Measurements from ENCODE around the gene RPP40.
"Not testable (repeated sequence)": the region's sequence is repeated elsewhere in the genome, so short reads cannot be mapped to it uniquely, and the experiment has no call there.

RPP40 gene

DNA sequence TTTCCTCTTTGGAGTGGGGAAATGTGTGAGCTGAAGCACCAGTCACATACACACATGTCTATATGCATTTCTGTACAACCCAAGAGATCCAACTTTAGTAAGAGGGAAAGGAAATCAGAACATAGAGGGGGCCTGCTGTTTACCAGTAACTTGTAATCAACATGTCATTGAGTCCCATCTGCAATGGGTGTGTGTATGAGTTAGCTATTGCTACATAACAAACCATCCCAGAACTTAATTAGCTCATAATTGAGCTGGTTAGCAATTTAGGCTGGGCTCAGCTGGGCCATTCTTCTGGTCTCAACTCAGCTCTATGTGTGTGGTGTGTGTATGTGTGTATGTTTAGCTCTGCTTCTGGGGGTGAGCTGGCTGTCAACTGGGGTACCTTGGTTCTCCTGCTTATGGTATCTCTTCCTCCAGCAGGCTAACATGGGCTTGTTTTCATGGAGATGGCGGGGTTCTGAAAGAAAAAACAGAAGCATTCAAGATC lies 10.3 kb upstream of the RPP40 start:
- DNase-seq (ENCODE audit: low read depth, low spot score): no peak

DNA sequence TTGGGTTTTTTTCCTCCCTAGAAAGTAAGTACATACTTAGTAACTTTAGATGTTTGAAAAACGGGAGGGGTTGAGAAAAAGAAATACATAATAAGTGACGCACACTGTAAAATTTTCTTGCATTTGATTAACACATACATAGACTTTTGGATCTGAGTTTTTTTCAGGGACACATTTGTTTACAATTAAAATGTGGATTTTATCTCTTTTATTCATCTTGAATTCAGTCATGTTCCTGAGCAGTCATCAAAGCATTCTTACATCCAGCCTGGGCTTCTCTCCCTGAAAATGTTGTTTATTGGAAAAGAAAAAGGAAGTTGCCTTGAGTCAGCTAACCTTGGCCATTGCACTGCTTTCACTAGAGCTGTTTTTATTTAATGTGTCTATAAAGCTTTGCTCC lies 8.7 kb upstream of the RPP40 start:
- no peak for DNase-seq (ENCODE audit: low read depth, low spot score)

DNA sequence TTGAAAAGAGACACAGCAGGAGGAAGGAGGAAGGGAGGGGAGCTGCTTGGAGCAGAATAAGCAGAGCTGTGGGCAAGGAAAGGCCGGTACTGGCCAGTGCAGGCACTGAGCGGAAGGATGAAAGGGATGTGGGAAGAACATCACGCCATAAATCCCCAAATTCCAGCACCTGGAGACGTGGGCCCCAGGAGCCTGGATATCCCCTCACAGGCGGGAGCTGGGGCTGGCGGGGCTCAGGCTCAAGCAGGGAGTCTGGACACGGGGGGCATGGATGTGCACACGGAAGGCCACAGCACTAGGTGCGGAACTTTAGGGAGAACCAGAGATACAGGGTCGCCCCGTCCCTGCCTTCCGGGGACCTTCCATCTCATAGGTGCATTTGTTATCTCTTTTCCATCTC lies 7.5 kb upstream of the RPP40 start:
- DNase-seq (ENCODE audit: low read depth, low spot score): no peak

DNA sequence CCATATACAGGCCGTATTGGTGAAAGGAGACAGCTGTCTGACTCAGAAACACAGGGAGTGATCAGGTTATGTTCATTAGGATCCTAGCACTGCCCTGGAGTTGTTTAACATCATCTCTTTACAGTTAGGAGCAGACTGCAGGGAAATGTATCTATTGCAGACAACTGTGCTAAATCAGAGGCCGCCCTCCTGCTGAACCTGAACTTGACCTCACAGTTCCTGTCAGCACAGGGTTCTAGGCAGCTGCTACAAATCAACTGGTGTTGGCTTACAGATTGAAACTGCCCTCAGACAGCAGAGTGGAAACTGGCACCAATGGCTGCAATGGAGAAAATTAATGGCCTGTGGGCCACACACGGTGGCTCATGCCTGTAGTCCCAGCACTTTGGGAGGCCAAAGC lies 3.7 kb upstream of the RPP40 start:
- no peak for DNase-seq (ENCODE audit: low read depth, low spot score)

DNA sequence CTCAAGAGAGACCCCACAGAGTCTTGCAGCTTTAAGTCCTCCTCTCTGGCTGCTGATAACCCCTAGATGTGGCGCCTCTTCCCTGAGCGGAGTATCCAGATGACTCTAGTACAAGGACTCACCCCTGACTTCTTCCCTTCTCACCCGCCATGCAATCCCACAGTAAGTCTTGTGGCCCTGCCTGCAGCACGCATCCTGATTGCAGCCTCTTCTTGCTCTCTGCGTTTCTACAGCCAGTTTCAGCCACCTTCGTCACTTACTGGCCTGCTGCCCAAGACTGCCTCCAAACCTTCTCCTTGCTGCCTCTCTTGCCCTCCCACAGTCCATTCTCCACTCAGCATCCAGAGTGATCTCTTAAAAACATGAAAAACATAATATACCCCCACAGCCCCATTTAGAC lies 2.4 kb upstream of the RPP40 start:
- no peak for DNase-seq (ENCODE audit: low read depth, low spot score)

DNA sequence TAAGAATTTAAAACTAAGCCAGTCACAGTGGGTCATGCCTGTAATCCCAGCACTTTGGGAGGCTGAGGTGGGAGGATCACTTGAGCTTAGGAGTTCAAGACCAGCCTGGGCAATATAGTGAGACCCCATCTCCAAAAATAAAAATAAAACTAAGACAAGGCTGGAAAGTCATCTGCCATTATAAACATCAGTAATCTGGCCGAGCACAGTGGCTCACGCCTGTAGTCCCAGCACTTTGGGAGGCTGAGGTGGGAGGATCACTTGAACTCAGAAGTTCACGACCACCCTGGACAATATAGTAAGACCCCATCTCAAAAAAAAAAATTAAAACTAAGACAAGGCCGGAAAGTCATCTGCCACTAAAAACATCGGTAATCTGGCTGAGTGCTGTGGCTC lies 1.2 kb upstream of the RPP40 start:
- DNase-seq (ENCODE audit: low read depth, low spot score): not testable (repeated sequence)

DNA sequence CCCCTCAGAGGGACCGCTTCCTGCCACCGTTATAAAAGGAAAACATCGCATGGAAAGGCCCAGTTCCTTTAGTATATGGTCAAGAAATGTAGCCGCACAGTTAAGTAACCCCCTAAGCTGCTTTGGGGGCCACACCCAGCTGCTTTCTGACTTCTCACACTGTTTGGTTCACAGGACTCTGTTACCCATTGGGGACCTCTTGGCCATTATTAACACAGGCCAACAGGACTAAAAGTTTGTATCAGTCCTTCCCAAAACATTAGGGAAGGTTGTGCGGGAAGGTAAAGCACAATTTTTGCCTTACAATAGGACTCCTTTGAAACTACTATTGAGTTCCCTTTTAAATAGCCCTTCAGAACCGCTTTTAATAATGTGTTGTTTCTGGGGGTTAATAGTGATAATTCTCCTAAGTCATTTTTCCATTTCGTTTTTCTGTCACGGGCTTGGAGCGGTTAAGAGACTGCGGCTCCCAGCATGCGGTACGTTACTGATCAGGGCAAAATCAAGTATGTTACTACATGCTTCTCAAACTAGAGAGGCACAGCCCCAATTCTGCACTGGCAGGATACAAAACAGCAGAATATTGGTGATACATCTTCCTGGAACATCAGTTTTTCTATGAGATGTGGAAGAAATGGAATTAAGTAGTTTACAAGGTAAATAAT lies 668 bp upstream of the RPP40 start:
- no peak for DNase-seq (ENCODE audit: low read depth, low spot score)

DNA sequence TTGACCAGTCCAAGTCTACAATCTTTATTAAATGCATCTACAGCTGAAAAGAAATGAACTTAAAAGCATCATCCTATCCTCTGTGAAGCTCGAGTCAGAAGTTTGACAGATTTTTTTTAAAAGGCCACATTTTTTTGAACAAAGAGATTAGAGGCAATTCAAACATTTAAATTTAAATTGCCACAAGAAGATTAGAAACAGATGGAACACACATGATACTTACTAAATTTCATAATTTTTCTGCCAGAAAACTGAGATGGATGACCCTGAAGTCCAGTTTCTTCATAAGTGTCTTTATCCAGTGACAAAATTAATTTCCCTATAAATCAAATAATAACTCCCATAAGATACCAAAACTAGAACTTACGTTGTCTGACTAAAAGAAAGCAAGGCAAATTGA lies 4.3 kb downstream of the RPP40 start:
- no peak for DNase-seq (ENCODE audit: low read depth, low spot score)

DNA sequence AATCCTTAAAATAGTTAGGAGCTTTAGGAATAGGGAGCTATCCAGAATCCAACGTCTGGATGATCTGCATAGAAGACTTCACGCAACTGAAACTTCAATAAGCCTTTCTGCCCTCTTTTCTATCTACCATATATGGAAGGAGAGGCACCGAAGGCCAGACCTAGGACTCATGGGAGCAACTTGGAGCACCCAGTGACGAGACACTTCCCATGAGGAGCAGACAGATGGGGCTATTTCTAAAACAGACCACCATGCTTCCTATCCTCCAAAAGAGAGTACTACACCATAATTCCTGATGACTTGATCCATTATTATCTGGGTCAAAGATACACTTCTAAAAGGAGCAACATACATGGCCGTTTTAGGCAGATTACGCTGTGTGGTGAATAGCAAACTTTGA lies 6.0 kb downstream of the RPP40 start:
- no peak for DNase-seq (ENCODE audit: low read depth, low spot score)

DNA sequence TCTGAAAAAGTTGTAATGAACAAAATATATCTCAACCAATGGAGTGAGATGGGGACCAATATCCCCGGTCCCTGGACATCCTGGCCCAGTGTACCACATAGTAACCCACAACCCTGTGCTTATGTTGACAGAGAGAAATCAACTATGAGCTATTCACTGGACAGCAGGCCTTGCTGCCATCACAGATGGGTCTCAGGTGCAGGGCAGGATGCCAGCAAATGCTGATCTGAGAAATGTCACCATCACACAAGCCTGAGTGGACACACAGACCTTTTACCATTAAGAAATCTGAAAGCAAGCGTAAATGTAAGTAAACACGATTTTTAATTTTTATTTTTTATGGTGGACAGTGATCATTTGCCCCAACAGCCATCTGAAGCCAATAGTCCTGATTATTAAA lies 9.1 kb downstream of the RPP40 start:
- no peak for DNase-seq (ENCODE audit: low read depth, low spot score)

DNA sequence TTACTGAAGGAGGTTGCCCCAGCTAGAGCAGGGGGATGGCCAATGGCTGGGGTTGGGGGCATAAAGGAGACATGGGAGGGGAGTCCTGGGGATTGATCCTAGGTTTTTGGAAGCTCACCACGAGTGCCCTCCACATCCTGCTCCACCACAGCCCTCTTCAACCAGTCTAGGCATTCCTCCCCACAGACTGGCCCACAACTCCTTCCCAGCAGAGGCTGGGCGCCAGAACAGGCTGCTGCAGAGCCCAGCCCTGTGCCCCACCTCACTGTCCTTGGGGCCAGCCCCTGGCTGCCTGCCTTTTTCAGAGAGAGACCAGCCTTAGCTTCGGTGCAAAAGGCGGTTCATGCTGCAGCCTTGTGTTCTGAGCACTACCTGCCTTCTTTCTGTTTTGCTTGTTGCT lies 16.4 kb downstream of the RPP40 start:
- no peak for DNase-seq (ENCODE audit: low read depth, low spot score)

DNA sequence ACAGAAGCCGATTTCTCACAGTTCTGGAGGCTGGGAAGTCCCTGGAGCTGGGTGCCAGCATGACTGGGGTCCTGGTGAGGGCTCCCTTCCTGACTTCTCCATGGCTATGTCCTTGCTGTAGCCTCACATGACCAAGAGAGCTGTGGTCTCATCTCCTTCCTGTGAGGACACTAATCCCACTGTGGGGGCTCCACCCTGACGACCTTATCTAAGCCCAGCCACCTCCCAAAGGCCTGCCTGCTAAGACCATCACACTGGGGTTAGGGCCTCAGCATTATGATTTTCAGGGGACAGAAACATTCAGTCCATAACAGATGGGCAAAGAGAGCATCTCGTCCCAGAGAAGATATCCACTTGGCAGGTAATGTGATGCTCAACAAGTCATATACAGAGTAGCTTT lies 16.8 kb downstream of the RPP40 start:
- DNase-seq (ENCODE audit: low read depth, low spot score): no peak

DNA sequence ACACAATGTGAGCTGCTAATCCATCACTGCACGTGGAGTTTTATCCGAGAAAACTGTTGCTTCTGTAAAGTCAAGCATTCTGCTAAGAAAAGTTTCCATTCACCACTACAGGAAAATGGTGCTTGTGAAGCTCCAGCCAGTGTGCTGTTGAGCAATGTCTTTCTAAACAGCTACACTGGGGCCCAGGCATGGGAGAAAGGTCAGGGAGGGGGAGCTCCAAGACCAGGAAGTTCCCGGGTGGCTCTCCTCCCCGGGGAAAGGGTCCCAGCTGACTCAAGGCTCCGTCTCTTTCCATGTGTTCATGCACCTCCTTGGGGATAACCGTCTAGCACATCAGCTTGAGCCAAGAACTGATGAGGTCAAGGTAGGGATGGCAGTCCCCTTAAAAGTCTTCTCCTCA lies 20.5 kb downstream of the RPP40 start:
- no peak for DNase-seq (ENCODE audit: low read depth, low spot score)

DNA sequence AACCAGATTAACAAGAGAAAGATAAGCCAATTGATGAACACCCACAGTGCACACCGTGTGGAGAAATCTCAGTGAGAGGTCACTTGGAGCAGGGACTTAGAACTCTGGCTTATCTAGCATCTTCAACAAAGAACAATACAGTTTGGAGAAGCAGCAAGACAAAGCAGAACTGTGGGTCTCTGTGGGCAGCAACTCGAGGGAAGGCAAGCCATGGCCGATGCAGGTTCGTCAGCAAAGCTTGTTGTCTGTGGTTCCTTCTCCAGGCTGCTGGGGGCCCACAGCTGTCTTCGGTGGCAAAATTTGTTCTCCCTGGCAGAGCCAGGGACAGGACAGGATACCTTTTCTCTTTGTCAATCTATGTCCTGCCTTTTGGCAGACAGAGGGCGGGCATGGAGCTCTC lies 22.1 kb downstream of the RPP40 start:
- DNase-seq (ENCODE audit: low read depth, low spot score): no peak

DNA sequence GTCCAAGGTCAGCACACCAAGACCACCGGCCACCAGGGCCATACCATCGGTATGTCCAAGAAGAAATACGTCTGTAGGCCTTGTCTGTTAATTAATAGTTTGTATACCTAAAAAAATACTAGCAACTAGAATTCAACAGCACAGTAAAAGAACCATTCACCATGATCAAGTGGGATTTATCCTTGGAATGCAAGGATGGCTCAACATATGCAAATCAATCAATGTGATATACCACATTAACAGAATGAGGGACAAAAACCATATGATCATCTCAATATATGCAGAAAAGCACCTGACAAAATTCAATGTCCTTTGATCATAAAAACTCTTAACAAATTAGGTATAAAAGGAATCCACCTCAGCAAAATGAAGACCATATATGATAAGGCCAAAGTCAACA lies 24.4 kb downstream of the RPP40 start:
- no peak for DNase-seq (ENCODE audit: low read depth, low spot score)

DNA sequence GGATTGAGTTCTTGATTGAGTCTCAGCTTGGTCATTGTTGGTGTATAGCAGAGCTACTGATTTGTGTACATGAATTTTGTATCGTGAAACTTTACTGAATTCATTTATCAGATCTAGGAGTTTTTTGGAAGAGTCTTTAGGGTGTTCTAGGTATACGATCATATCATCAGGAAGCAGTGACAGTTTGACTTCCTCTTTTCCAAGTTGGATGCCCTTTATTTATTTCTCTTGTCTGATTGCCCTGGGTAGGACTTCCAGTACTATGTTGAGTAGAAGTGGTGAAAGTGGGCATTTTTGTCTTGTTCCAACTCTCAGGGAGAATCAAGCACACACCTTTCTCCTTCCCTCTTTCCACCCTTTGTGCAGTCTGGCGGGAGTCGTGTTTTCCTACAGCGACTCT lies 26.4 kb downstream of the RPP40 start:
- no peak for DNase-seq (ENCODE audit: low read depth, low spot score)

DNA sequence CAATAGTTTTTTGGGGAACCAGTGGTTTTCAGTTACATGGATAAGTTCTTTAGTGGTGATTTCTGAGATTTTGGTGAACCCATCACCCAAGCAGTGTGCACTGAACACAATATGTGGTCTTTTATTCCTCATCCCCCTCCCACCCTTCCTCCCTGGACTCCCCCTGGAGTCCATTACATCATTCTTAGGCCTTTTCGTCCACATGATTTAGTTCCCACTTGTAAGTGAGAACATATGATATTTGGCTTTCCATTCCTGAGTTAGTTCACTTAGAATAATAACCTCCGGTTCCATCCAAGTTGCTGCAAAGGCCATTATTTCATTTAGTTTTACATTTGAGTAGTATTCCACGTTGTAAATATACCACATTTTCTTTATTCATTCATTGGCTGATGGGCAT lies 28.3 kb downstream of the RPP40 start:
- no peak for DNase-seq (ENCODE audit: low read depth, low spot score)

DNA sequence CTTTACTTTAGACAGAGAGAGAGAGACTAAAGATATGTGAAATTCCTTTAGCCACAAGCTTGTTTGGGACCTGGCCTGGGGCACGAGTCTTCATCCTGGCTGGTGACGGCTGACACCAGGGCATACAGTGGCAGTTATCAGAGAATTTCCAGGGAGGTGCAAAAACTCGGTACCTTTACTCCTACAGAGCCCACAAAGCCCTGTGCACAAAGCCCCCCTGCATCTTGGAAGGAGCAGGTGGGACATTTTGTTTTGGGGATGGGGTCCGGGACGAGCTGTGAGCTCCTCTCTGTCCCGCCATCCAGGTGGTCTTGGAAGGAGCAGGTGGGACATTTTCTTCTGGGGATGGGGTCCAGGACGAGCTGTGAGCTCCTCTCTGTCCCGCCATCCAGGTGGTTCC lies 28.9 kb downstream of the RPP40 start:
- DNase-seq (ENCODE audit: low read depth, low spot score): no peak

DNA sequence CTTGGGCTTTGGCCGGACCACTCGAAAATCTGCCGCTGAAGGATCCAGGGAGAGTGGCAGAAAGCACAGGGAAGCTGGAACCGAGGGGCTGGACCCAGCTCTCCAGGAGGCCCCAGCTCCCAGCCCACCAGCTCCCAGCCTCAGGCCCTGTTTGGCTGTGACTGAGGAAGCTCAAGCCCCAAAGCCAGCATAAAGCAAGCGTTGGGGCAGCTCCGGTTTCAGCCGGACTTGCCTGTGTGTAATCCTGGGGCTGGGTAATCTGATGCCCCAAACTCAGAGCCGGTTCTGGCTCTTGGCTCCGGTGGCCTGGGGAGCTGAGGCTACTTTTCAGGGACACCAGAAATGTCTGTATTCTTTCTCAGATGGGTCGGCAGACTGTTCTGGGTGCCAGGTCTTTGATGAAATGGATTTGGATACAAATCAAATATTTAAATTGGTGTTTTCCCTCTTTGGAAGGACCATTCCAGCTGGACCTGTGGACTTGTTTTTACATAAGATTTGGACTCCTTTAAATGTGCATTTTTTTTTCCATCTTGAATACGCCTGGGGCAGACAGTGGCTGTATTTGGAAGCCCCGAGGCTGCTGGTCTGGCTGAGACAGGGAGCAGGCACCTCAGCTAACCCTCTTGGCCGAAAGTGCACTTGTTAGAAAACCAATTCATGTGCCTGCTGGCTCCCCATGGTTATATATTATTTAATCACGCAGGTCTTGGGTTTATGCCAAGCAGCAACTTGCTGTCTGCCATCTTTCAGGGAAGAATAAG lies 29.7 kb downstream of the RPP40 start:
- DNase-seq (ENCODE audit: low read depth, low spot score): no peak

DNA sequence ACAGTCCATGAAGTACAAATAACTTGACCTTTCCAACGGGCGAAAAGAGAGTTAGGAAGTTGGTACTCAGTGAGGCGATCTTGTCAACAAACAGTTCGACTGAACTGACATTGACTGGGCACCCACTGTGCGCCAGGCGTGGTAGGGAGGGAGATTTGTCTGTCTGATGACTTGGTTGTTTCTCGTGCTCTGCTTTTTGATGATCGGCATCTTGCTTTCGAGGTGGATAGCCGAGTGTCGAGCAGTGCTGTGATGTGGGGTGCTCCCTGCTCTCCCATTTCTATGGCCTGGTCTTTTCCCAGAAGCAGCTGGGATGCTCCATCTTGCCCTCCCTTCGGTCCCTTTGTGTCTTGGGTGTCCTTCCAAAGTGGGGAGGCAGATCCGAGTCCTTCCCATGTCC lies 30.4 kb downstream of the RPP40 start:
- DNase-seq (ENCODE audit: low read depth, low spot score): no peak

DNA sequence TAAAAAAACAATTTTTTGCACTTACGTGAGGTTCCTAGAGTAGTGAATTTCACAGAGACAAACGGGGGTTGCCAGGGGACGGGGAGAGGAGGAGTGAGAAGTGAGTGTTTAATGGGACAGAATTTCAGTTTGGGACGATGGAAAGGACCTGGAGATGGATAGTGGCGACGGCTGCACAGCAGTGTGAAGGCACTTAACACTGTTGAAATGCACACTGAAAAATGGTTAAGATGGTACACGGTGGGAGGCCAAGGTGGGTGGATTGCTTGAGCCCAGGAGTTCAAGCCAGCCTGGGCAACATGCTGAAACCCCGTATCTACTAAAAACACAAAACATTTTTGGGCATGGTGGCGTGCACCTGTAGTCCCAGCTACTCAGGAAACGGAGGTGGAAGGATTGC lies 31.4 kb downstream of the RPP40 start:
- no peak for DNase-seq (ENCODE audit: low read depth, low spot score)

DNA sequence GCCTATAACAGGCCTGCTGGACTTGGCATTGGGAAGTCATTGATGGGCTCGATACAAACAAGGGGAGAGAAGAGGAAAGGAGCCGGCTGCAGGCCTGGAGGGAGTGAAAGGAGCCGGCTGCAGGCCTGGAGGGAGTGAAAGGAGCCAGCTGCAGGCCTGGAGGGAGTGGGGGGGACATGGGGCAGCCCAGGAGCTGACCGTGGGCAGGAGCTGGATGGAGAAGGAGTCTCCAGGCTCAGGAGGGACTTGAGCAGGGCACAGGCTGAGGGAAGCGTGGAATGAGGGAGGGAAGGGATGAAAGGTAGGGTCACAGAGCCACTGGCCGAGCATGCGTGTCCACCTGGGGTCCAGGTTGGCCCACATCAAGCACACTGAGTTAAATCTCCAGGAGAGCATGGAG lies 32.0 kb downstream of the RPP40 start:
- no peak for DNase-seq (ENCODE audit: low read depth, low spot score)

DNA sequence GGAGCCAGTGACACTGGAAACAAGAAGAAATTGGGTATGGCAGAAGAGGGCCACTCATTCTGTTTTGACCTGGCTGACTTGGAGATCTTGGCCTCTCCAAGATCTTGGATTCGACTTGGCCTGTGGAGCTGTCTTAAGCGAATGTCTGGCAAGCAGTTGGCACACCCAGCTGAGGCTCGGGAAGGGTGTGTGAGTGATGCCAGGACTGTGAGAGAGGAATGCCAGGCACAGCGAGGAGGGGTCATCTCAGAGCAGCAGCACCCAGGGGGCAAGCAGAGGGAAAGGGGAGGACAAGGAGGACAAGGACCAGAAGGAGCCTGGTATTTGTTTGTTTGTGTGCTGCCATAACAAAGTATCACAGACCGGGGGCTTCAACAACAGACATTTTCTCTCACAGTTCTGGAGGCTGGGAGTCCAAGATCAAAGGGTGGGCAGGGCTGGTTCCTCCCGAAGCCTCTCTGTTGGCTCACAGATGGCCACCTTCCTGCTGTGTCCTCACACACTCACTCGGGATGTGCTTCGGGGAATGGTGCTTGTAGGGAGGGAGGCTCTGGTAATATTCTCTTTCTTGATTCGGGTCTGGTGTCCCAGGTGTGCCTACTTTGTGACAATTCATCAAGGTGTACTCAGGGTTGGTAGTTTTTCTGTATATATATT lies 33.0 kb downstream of the RPP40 start:
- no peak for DNase-seq (ENCODE audit: low read depth, low spot score)
